Activated CD8-positive, alpha-beta memory T cell treated with anti-CD3 and anti-CD28 coated beads for 24 hours (primary cell): ENCODE results near the gene ST3GAL3.
A peak's percentile ranks its signal among the peaks of the same experiment; 100 is the strongest.
"Not testable (repeated sequence)": the region's sequence is repeated elsewhere in the genome, so short reads cannot be mapped to it uniquely, and the experiment has no call there.

Experiments used
- DNase-seq: peaks from one replicate; pipeline ENCODE4 v3.0.0-alpha.2; 2020

Gene ST3GAL3

GRCh38 chr1:43704838-43705237, 2.5 kb upstream of the ST3GAL3 start:
- no peak for DNase-seq

GRCh38 chr1:43705334-43705733, 2.0 kb upstream of the ST3GAL3 start:
- DNase-seq = no peak

GRCh38 chr1:43705982-43706597, 1.2 kb upstream of the ST3GAL3 start:
- DNase-seq = peak; percentile 58

- DNase-seq = no peak
These were observed 642 bp upstream of the ST3GAL3 start for GRCh38 chr1:43706598-43707189.

- no peak for DNase-seq
These were observed 670 bp downstream of the ST3GAL3 start for GRCh38 chr1:43708002-43708410.

GRCh38 chr1:43711049-43711448, 3.7 kb downstream of the ST3GAL3 start:
- no peak for DNase-seq

GRCh38 chr1:43711524-43712386, 4.4 kb downstream of the ST3GAL3 start:
- no peak for DNase-seq

GRCh38 chr1:43716559-43717281, 9.4 kb downstream of the ST3GAL3 start:
- DNase-seq = no peak

GRCh38 chr1:43719063-43719462, 11.7 kb downstream of the ST3GAL3 start:
- DNase-seq = no peak

- not testable (repeated sequence) for DNase-seq
These were observed 12.5 kb downstream of the ST3GAL3 start for GRCh38 chr1:43719670-43720419.

- DNase-seq = no peak
These were observed 15.5 kb downstream of the ST3GAL3 start for GRCh38 chr1:43722810-43723209.

GRCh38 chr1:43729816-43730463, 22.6 kb downstream of the ST3GAL3 start:
- no peak for DNase-seq

- DNase-seq = no peak
These were observed 24.7 kb downstream of the ST3GAL3 start for GRCh38 chr1:43731867-43732531.

- no peak for DNase-seq
These were observed 29.5 kb downstream of the ST3GAL3 start for GRCh38 chr1:43736819-43737218.

GRCh38 chr1:43742026-43742425, 34.7 kb downstream of the ST3GAL3 start:
- no peak for DNase-seq

- DNase-seq = no peak
These were observed 35.9 kb downstream of the ST3GAL3 start for GRCh38 chr1:43743206-43743605.

GRCh38 chr1:43747736-43748135, 40.4 kb downstream of the ST3GAL3 start:
- no peak for DNase-seq

- DNase-seq = no peak
These were observed 42.7 kb downstream of the ST3GAL3 start for GRCh38 chr1:43750083-43750482.

GRCh38 chr1:43753422-43753821, 46.1 kb downstream of the ST3GAL3 start:
- no peak for DNase-seq

- DNase-seq = no peak
These were observed 47.6 kb downstream of the ST3GAL3 start for GRCh38 chr1:43754892-43755291.

GRCh38 chr1:43757343-43758053, 50.2 kb downstream of the ST3GAL3 start:
- no peak for DNase-seq
